Stimulated activated CD4-positive, alpha-beta T cell treated with anti-CD3 and anti-CD28 coated beads, Interleukin-12 subunit alpha, Interleukin-12 subunit beta, amount 100 ng/mL, for 24 hours (primary cell): ENCODE results near the gene MSL2.
"Not testable (repeated sequence)": the region's sequence is repeated elsewhere in the genome, so short reads cannot be mapped to it uniquely, and the experiment has no call there.

Experiments
- DNase-seq, 2 experiments: peaks; one replicate each; pipeline ENCODE4 v3.0.0-alpha.2; 2020; ENCODE audit warnings: low read depth in 2 of 2

The MSL2 gene

GRCh38 chr3:136193278-136194054 is 2.7 kb downstream of the MSL2 start:
- no peak for DNase-seq

GRCh38 chr3:136192831-136193230 is 3.3 kb downstream of the MSL2 start:
- no peak for DNase-seq

DNA sequence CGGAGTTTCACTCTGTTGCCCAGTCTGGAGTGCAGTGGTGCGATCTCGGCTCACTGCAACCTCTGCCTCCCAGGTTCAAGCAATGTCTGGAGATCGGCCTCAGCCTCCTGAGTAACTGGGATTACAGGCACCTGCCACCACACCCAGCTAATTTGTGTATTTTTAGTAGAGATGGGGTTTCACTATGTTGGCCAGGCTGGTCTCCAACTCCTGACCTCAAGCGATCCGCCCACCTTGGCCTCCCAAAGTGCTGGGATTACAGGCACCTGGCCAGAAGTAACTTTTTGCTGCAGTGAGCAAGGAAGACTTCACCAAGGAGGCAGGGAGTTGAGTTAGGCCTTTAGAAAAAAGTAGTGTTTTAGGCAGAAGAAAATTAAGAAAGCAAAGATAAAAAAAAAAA is 3.9 kb downstream of the MSL2 start:
- not testable (repeated sequence) for DNase-seq

- DNase-seq: no peak
These were observed 6.1 kb downstream of the MSL2 start for GRCh38 chr3:136189859-136190617.

- DNase-seq: no peak
These were observed 7.1 kb downstream of the MSL2 start for GRCh38 chr3:136189043-136189442.

- no peak for DNase-seq
These were observed 8.3 kb downstream of the MSL2 start for GRCh38 chr3:136187868-136188267.

GRCh38 chr3:136186846-136187245 is 9.3 kb downstream of the MSL2 start:
- no peak for DNase-seq

DNA sequence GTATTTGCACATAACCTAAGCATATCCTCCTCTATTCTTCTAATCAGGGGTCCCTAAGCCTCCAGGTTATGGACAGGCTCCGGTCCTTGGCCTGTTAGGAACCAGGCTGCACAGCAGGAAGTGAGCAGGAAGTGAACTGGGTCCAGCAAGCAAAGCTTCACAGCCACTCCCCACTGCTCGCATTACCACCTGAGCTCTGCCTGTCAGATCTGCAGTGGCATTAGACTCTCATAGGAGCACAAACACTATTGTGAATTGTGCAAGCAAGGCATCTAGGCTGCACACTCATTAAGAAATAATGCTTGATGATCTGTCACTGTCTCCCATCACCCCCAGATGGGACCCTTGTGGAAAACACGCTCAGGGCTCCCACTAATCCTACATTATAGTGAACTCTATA is 9.8 kb downstream of the MSL2 start:
- DNase-seq: no peak

GRCh38 chr3:136184703-136185102 is 11.4 kb downstream of the MSL2 start:
- DNase-seq: no peak

GRCh38 chr3:136181741-136182140 is 14.4 kb downstream of the MSL2 start:
- no peak for DNase-seq

DNA sequence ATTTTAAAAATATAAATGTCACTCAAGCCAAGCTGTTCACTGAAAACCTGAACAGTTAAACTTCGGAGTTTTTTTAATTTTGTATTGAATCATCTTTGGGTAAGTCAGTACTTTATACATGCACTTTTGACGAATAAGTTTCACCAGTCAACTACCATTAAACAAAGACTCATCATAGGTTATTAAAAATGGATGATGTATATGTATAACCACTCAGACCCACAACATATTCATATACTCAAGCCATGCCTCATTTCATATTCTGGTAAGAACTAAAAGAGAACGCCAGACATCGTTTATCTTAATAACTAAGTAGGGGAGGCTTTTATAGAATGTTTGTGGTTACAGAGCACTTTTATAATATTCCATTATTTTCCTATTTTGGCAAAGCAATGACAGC is 18.3 kb downstream of the MSL2 start:
- DNase-seq: no peak

GRCh38 chr3:136173939-136174490 is 22.1 kb downstream of the MSL2 start:
- no peak for DNase-seq

- no peak for DNase-seq
These were observed 25.0 kb downstream of the MSL2 start for GRCh38 chr3:136171097-136171542.

GRCh38 chr3:136168236-136168635 is 27.9 kb downstream of the MSL2 start:
- DNase-seq: not testable (repeated sequence)

- no peak for DNase-seq
These were observed 29.6 kb downstream of the MSL2 start for GRCh38 chr3:136166507-136166906.

DNA sequence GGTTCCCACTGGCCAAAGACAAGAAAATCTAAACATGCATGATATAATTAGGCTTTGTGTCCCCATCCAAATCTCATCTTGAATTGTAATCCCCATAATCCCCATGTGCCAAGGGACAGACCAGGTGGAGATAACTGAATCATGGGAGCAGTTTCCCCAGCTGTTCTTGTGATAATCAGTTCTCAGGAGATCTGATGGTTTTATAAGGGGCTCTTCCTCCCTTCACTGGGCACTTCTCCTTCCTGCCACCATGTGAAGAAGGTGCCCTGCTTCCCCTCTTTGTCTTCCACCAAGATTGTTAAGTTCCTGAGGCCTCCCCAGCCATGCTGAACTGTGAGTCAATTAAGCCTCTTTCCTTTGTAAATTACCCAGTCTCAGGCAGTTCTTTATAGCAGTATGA is 32.5 kb downstream of the MSL2 start:
- not testable (repeated sequence) for DNase-seq

DNA sequence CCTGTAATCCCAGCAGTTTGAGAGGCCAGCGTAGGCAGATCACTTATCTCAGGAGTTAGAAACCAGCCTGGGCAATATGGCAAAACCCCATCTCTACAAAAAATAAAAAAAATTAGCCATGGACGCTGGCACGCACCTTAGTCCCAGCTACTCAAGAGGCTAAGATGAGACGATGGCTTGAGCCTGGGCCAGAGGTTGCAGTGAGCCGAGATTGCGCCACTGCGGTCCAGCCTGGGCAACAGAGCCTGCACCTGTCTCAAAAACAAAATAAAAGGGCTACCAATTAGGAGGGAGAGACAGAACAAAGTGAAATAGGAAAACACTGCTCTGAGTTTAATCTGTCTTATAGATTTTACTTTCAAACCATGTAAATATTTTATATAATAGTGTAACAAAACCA is 33.8 kb downstream of the MSL2 start:
- no peak for DNase-seq

GRCh38 chr3:136161516-136161915 is 34.6 kb downstream of the MSL2 start:
- no peak for DNase-seq

GRCh38 chr3:136152963-136153362 is 43.2 kb downstream of the MSL2 start:
- no peak for DNase-seq

DNA sequence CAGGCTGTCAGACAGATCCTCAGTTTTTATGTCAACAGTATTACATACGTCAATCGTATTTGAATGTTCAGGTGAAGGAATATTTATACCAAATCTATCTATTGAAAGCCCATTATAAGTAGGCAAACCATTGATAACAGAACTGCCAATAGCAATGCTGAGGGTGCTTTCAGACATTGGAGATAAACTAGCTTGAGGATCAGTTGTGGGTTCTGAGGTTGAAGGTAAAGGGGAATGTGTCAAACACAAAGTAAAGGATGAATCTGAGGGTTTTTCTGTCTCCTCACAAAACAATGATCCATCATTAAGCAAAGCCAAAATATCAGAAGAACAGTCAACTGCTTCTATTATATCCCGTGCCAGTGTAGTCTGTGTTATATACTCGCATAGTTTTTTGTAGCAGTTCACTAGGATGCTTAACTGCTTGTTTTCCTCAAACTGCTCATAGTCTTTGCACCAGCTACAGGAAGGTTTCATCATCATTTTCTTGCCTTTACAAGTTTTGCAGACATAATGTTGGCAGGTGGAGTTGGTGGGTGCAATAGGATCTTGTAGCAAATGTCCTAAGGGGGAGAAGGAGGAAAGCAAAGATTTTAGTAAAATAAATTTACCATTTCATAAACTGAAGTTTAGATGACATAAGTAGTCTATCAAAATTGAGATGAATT is 43.8 kb downstream of the MSL2 start:
- no peak for DNase-seq

GRCh38 chr3:136151219-136151618 is 44.9 kb downstream of the MSL2 start:
- no peak for DNase-seq

DNA sequence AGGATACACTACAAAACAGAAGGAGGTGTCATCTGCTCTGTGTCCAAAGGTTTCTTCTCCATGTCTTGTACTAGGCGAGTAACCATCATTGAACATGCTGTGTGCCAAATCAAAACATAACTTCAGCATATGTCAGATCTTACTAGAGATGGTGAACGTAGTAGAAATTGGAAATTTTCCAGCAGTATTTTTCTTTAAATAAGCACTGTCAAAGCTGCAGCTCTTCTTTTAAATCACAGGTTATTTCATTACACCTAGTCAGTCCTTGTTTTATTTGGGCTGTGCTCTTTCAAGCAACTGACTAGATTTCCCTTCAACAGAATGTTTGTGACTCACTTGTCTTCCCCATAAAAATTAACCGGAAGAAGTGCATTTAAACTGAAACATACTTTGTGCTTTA is 46.5 kb downstream of the MSL2 start:
- no peak for DNase-seq
